HepG2 (cell line): ENCODE data around the gene HEPACAM2. TPM values are rescaled to one million over a fixed set of nuclear protein-coding genes. Genes with fewer than 3 reads are reported as not detected.

Experiments
- ATAC-seq: fragments of 200-7000 bp; cut with Tn5 transposase; 3 replicates; pipeline ENCODE4 v1.9.1; 2020; ENCODE audit warnings: mild to moderate bottlenecking, moderate library complexity
- BruUV-seq: library from RNA; stranded (reverse); fragments of 400-500 nt; replicated peaks from 2 replicates; lab custom pipeline; 2021; lab: Mats Ljungman, UMichigan
- CTCF ChIA-PET: fragments of 300-600 bp; formaldehyde crosslinking; extraction: SDS; loops from one replicate; lab custom pipeline; 2021; ENCODE audit warnings: low total read pairs, inconsistent platforms, low intra/inter-chr PET ratio; lab: Yijun Ruan, JAX
- POLR2A ChIA-PET: fragments of 350-600 bp; sonication (Branson Sonifier 250); formaldehyde crosslinking; loops from one replicate; lab custom pipeline; 2020; ENCODE audit warnings: antibody characterized with exemption, inconsistent platforms; lab: Yijun Ruan, JAX
- DNase-seq: peaks from one replicate; pipeline ENCODE4 v3.0.0-alpha.2; 2015; ENCODE audit warnings: low spot score
- FAIRE-seq: peaks from 3 replicates; lab custom pipeline; 2011; peaks lifted over from hg19 to GRCh38; lab: Jason Lieb, UNC
- H2AFZ ChIP-seq: one replicate; pipeline ENCODE4 v1.6.1; 2011; ENCODE audit warnings: low read length, inconsistent platforms
- H3K27ac ChIP-seq: fragments of 300-600 bp; 3 replicates; pipeline ENCODE4 v1.8.0; 2011; ENCODE audit warnings: mixed run types, mild to moderate bottlenecking, mixed read lengths, low read length, inconsistent platforms; ENCODE audit not compliant: insufficient read depth; ENCODE audit errors: extremely low read length
- H3K27me3 ChIP-seq, 2 experiments: fragments of 200-600 bp in 1 of 2; 2 replicates in 1 of 2; 3 replicates in 1 of 2; pipeline versions ENCODE4 v1.6.0 to v1.8.0; 2011; ENCODE audit warnings: low read length in 2 of 2, mild to moderate bottlenecking in 2 of 2, moderate library complexity in 2 of 2, inconsistent platforms in 1 of 2; ENCODE audit not compliant: insufficient read depth in 2 of 2, control insufficient read depth in 1 of 2
- H3K36me3 ChIP-seq, 2 experiments: fragments of 200-600 bp in 1 of 2; replicated peaks in 1 of 2; 2 replicates in 1 of 2; 3 replicates in 1 of 2; pipeline versions ENCODE4 v1.5.1 to v1.8.0; 2011; ENCODE audit warnings: low read length in 2 of 2, inconsistent platforms in 1 of 2; ENCODE audit not compliant: insufficient read depth in 2 of 2, control insufficient read depth in 1 of 2
- H3K4me1 ChIP-seq: 2 replicates; pipeline ENCODE4 v1.5.1; 2012; ENCODE audit warnings: low read length, inconsistent platforms; ENCODE audit not compliant: insufficient read depth
- H3K4me2 ChIP-seq: 2 replicates; pipeline ENCODE4 v1.6.0; 2011; ENCODE audit warnings: low read depth, low read length, inconsistent platforms
- H3K4me3 ChIP-seq, 3 experiments: fragments of 200-600 bp in 1 of 3; sonication (generic), shearing (Covaris generic) in 1 of 3; replicated peaks in 1 of 3; 2 replicates each; pipeline ENCODE4 v1.5.1; 2011 to 2016; ENCODE audit warnings: low read length in 3 of 3, inconsistent platforms in 2 of 3, low read depth in 2 of 3, mild to moderate bottlenecking in 2 of 3, control low read depth in 1 of 3, mixed read lengths in 1 of 3; ENCODE audit not compliant: insufficient read depth in 1 of 3
- H3K79me2 ChIP-seq: one replicate; pipeline ENCODE4 v1.6.1; 2011; ENCODE audit warnings: low read length, inconsistent platforms; ENCODE audit not compliant: insufficient read depth
- H3K9ac ChIP-seq: 2 replicates; pipeline ENCODE4 v1.6.0; 2011; ENCODE audit warnings: mild to moderate bottlenecking, low read depth, low read length, inconsistent platforms; ENCODE audit not compliant: insufficient read depth
- H3K9me3 ChIP-seq: 2 replicates; pipeline ENCODE4 v1.5.1; 2012; ENCODE audit warnings: mild to moderate bottlenecking, low read length
- H4K20me1 ChIP-seq: 2 replicates; pipeline ENCODE4 v1.6.0; 2011; ENCODE audit warnings: inconsistent platforms, mild to moderate bottlenecking, low read length, moderate library complexity; ENCODE audit not compliant: insufficient read depth
- FOXK2 ChIP-seq: fragments of 450-650 bp; IDR thresholded peaks from 2 replicates; pipeline ENCODE4 v1.6.1; 2016
- HDAC2 ChIP-seq: sonication (generic); formaldehyde crosslinking; IDR thresholded peaks from 2 replicates; pipeline ENCODE4 v1.4.0; 2020; ENCODE audit warnings: missing genetic modification reagents
- MAFK ChIP-seq, 2 experiments: IDR thresholded peaks in 1 of 2; conservative IDR thresholded peaks in 1 of 2; 2 replicates each; pipeline ENCODE4 v1.6.1; 2011; ENCODE audit warnings: improper control_type of control experiment in 2 of 2, low read length in 2 of 2
- TSC22D2 ChIP-seq: sonication (generic); formaldehyde crosslinking; IDR thresholded peaks from 2 replicates; pipeline ENCODE4 v1.5.1; 2020; ENCODE audit warnings: missing genetic modification reagents, mild to moderate bottlenecking, borderline replicate concordance
- WIZ ChIP-seq: sonication (generic); formaldehyde crosslinking; IDR thresholded peaks from 2 replicates; pipeline ENCODE4 v1.5.1; 2020; ENCODE audit warnings: mild to moderate bottlenecking, missing genetic modification reagents
- ZNF780A ChIP-seq: sonication (generic); formaldehyde crosslinking; IDR thresholded peaks from 2 replicates; pipeline ENCODE4 v1.8.0; 2022; ENCODE audit warnings: mild to moderate bottlenecking, missing genetic modification reagents, moderate library complexity
- WGBS: methylation state at CpG from one replicate; pipeline ENCODE4 v1.1.6; 2017; ENCODE audit warnings: low lambda C conversion rate; 5-methylcytosine and 5-hydroxymethylcytosine counted together
- in situ Hi-C: cut with HindIII; loops from 2 replicates; pipeline ENCODE4 v1.10.0; 2017; ENCODE audit warnings: low pct_unique_long_range_greater_than_20kb; ENCODE audit not compliant: extremely low pct_ligation_motif_present
- intact Hi-C: fragments of 100-400 bp; cut with micrococcal nuclease; formaldehyde crosslinking; loops from one replicate; pipeline ENCODE4 v1.10.0; 2022; ENCODE audit not compliant: unreplicated experiment
- polyA plus RNA-seq, 8 experiments: library from polyadenylated mRNA; depleted of rRNA in 3 of 8; stranded (reverse) in 7 of 8; unstranded in 1 of 8; fragments of >200 nt; fragmentation: Illumina TruSeq in 4 of 8; extraction: Trizol in 4 of 8; gene quantifications; 2 replicates each; pipeline versions ENCODE4 v1.2.1 to v1.2.3, GENCODE V29; 2011 to 2016; ENCODE audit warnings: low read depth in 4 of 8, missing spikeins in 1 of 8, mixed read lengths in 1 of 8; ENCODE audit not compliant: insufficient read depth in 1 of 8
- total RNA-seq, 5 experiments: library from RNA; depleted of rRNA; stranded (reverse); fragments of >200 nt; fragmentation: Illumina TruSeq; extraction: Trizol; gene quantifications; 2 replicates each; pipeline ENCODE4 v1.2.3, GENCODE V29; 2016; ENCODE audit warnings: low read depth in 1 of 5
- TF ChIP-seq, protein P1 (sequence below), 2 experiments: sonication (generic) in 1 of 2; formaldehyde crosslinking in 1 of 2; IDR thresholded peaks; 2 replicates each; pipeline versions ENCODE4 v1.4.0 to v1.6.1; 2018 to 2020; ENCODE audit warnings: missing genetic modification reagents in 2 of 2, borderline replicate concordance in 1 of 2, low read depth in 1 of 2, mild to moderate bottlenecking in 1 of 2, missing biosample characterization in 1 of 2

Gene HEPACAM2
- total and polyA plus RNA-seq, 2 of the 13 experiments (the other 11 are each of a cell fraction or from before 2014, with no cell fraction given) = not detected

- H3K4me3 ChIP-seq = no peak overlapping the region
- H3K36me3 ChIP-seq = no peaks in the 10 kb centered on the region
- ChIA-PET CTCF (no interaction called here), POLR2A (no interaction called here)
- no peaks in the 10 kb centered on the region for H3K79me2 ChIP-seq
- H3K9me3 ChIP-seq = peaks cover 22% of the 10 kb centered on the region
- no peak overlapping the region for H3K9ac ChIP-seq
- FAIRE-seq (no peak), ATAC-seq (no peak), DNase-seq (no peak)
- H3K27ac ChIP-seq = no peak overlapping the region
- TF ChIP-seq MAFK (conservative IDR thresholded peaks at IDR 0.05 in 1 of 2, IDR thresholded peaks at IDR 0.05 in 1 of 2; ENCODE audit: low read length in 2 of 2) (peak in 1 of 2 experiments; percentile 44; a peak in 1 of 4 replicates), HDAC2 (CRISPR knock-in tag) (no peak), TSC22D2 (CRISPR knock-in tag) (no peak)
- no peak overlapping the region for H2AFZ ChIP-seq
- H3K4me1 ChIP-seq = no peaks in the 10 kb centered on the region
- in situ Hi-C loops (no loop called here), intact Hi-C loops (no loop called here)
- no TSS peak for BruUV-seq
- no peaks in the 10 kb centered on the region for H3K27me3 ChIP-seq
- H3K4me2 ChIP-seq = no peak overlapping the region
- 0% methylated on average over 2 of the region's 2 CpGs for WGBS
- no peaks in the 10 kb centered on the region for H4K20me1 ChIP-seq
These were observed 54.6 kb downstream of the HEPACAM2 start for GRCh38 chr7:93171606-93172226.

DNA sequence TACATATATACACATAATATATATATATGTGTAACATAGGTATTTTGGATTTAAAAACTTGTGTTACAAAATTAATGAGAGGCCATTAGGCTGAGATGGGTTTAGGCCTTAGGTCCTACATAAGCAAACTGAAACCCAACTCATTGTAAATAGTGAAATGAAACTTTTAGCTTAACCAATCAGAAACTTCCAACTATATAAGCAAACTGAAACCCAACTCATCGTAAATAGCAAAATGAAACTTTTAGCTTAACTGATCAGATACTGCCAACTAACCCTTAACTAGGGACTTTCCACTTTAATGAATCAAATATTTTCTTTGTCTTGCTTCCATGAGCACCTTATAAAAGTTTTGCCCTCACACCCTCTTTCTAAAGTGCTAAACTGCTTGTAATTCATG lies 60.8 kb downstream of the HEPACAM2 start:
- Histone ChIP-seq H3K9me3 (peaks cover under 1% of the 10 kb centered on the region; the same call in 1 of the 2 replicates), H3K27me3 (no peaks in the 10 kb centered on the region), H3K36me3 (no peaks in the 10 kb centered on the region), H4K20me1 (no peaks in the 10 kb centered on the region), H2AFZ (no peak overlapping the region), H3K4me1 (no peaks in the 10 kb centered on the region), H3K27ac (no peak overlapping the region), H3K4me2 (no peak overlapping the region), H3K4me3 (no peak overlapping the region), H3K9ac (no peak overlapping the region), H3K79me2 (no peaks in the 10 kb centered on the region)
- DNase-seq = no peak
- 48% methylated on average over 1 of the region's 1 CpG for WGBS
- no peak for TF ChIP-seq ZNF780A (CRISPR knock-in tag)
- TF ChIP-seq, protein P1, sequence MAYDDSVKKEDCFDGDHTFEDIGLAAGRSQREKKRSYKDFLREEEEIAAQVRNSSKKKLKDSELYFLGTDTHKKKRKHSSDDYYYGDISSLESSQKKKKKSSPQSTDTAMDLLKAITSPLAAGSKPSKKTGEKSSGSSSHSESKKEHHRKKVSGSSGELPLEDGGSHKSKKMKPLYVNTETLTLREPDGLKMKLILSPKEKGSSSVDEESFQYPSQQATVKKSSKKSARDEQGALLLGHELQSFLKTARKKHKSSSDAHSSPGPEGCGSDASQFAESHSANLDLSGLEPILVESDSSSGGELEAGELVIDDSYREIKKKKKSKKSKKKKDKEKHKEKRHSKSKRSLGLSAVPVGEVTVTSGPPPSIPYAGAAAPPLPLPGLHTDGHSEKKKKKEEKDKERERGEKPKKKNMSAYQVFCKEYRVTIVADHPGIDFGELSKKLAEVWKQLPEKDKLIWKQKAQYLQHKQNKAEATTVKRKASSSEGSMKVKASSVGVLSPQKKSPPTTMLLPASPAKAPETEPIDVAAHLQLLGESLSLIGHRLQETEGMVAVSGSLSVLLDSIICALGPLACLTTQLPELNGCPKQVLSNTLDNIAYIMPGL (CRISPR knock-in tag; IDR thresholded peaks at IDR 0.05; ENCODE audit: borderline replicate concordance in 1 of 2, low read depth in 1 of 2) = no peak
- no peak for TF ChIP-seq FOXK2
- TF ChIP-seq WIZ (CRISPR knock-in tag) = no peak
- BruUV-seq = no TSS peak
- no peak for ATAC-seq
- FAIRE-seq = no peak
- ChIA-PET CTCF (no interaction called here), POLR2A (no interaction called here)
- intact Hi-C loops (no loop called here), in situ Hi-C loops (no loop called here)
